DMS 273 (cell line): ENCODE measurements around the gene TMEM52.
"Not testable (repeated sequence)": the region's sequence is repeated elsewhere in the genome, so short reads cannot be mapped to it uniquely, and the experiment has no call there.

ENCODE experiments used
- DNase-seq: peaks from one replicate; lab custom pipeline; 2025; ENCODE audit not compliant: unreplicated experiment; lab: John Stamatoyannopoulos, UW

The TMEM52 gene

GRCh38 chr1:1946540-1946939, 27.5 kb upstream of the TMEM52 start:
- DNase-seq = peak; percentile 65

GRCh38 chr1:1945782-1946393, 26.8 kb upstream of the TMEM52 start:
- DNase-seq = no peak

- DNase-seq = peak; percentile 71
Measured at GRCh38 chr1:1943834-1944570, 24.9 kb upstream of the TMEM52 start.

- DNase-seq = no peak
Measured at GRCh38 chr1:1942753-1943656, 23.9 kb upstream of the TMEM52 start.

- DNase-seq = no peak
Measured at GRCh38 chr1:1941868-1942752, 23.0 kb upstream of the TMEM52 start.

GRCh38 chr1:1941211-1941841, 22.2 kb upstream of the TMEM52 start:
- no peak for DNase-seq

GRCh38 chr1:1940123-1940425, 21.0 kb upstream of the TMEM52 start:
- DNase-seq = no peak

GRCh38 chr1:1939296-1940122, 20.4 kb upstream of the TMEM52 start:
- DNase-seq = no peak

GRCh38 chr1:1938613-1939295, 19.7 kb upstream of the TMEM52 start:
- DNase-seq = no peak

GRCh38 chr1:1938276-1938573, 19.1 kb upstream of the TMEM52 start:
- no peak for DNase-seq

GRCh38 chr1:1937549-1938275, 18.6 kb upstream of the TMEM52 start:
- DNase-seq = no peak

GRCh38 chr1:1937061-1937460, 18.0 kb upstream of the TMEM52 start:
- DNase-seq = no peak

GRCh38 chr1:1934848-1935247, 15.8 kb upstream of the TMEM52 start:
- not testable (repeated sequence) for DNase-seq

GRCh38 chr1:1929639-1930545, 10.8 kb upstream of the TMEM52 start:
- no peak for DNase-seq

GRCh38 chr1:1929102-1929638, 10.1 kb upstream of the TMEM52 start:
- DNase-seq = no peak

GRCh38 chr1:1928231-1929101, 9.4 kb upstream of the TMEM52 start:
- peak; percentile 56 for DNase-seq
